Panc1 (cell line): Measurements from ENCODE around the gene SIVA1. TPM values are rescaled to one million over a fixed set of nuclear protein-coding genes. Genes with fewer than 3 reads are reported as not detected.

Experiments used
- ATAC-seq: fragments of 200-7000 bp; cut with Tn5 transposase; 2 replicates; pipeline ENCODE4 v1.9.1; 2020; ENCODE audit warnings: mild to moderate bottlenecking, moderate library complexity
- BruUV-seq: library from RNA; stranded (reverse); fragments of 400-500 nt; replicated peaks from 2 replicates; lab custom pipeline; 2021; lab: Mats Ljungman, UMichigan
- CTCF ChIA-PET: fragments of 300-600 bp; sonication (Branson Sonifier 250); formaldehyde crosslinking; loops from one replicate; lab custom pipeline; 2022; ENCODE audit warnings: antibody characterized with exemption; lab: Charles Lee
- POLR2A ChIA-PET: fragments of 300-600 bp; sonication (Branson Sonifier 250); formaldehyde crosslinking; loops from one replicate; lab custom pipeline; 2022; ENCODE audit warnings: antibody characterized with exemption; lab: Charles Lee
- DNase-seq: peaks from one replicate; pipeline ENCODE4 v3.0.0-alpha.2; 2010; ENCODE audit warnings: low read depth, low spot score
- H3K27ac ChIP-seq: 2 replicates; pipeline ENCODE4 v1.5.1; 2011; ENCODE audit warnings: mild to moderate bottlenecking, low read length, inconsistent platforms
- H3K27me3 ChIP-seq: fragments of 200-500 bp; sonication (Bioruptor generic); 2 replicates; pipeline ENCODE4 v1.6.0; 2014; ENCODE audit warnings: low read length, inconsistent platforms; ENCODE audit not compliant: control insufficient read depth, insufficient read depth
- H3K36me3 ChIP-seq: fragments of 200-500 bp; sonication (Bioruptor generic); 2 replicates; pipeline ENCODE4 v1.5.1; 2014; ENCODE audit warnings: inconsistent platforms, mild to moderate bottlenecking, low read length, moderate library complexity; ENCODE audit not compliant: control insufficient read depth, insufficient read depth
- H3K4me1 ChIP-seq: 2 replicates; pipeline ENCODE4 v1.5.1; 2011; ENCODE audit warnings: inconsistent platforms, mild to moderate bottlenecking, low read length, moderate library complexity; ENCODE audit not compliant: control insufficient read depth, insufficient read depth
- H3K4me3 ChIP-seq, 2 experiments: 2 replicates each; pipeline ENCODE4 v1.5.1; 2011 to 2012; ENCODE audit warnings: low read depth in 2 of 2, low read length in 2 of 2, mild to moderate bottlenecking in 2 of 2, inconsistent platforms in 1 of 2, moderate library complexity in 1 of 2
- H3K9me3 ChIP-seq: fragments of 200-500 bp; sonication (Bioruptor generic); 2 replicates; pipeline ENCODE4 v1.5.1; 2014; ENCODE audit warnings: low read depth, mild to moderate bottlenecking, inconsistent platforms, low read length, moderate library complexity; ENCODE audit not compliant: control insufficient read depth, insufficient read depth
- CTCF ChIP-seq: fragments of 450-650 bp; IDR thresholded peaks from 2 replicates; pipeline ENCODE4 v1.5.1; 2017; ENCODE audit warnings: mild to moderate bottlenecking
- POLR2AphosphoS5 ChIP-seq: IDR thresholded peaks from 2 replicates; pipeline ENCODE4 v1.6.1; 2012; ENCODE audit warnings: mild to moderate bottlenecking, low read depth, low read length, moderate library complexity
- SIN3A ChIP-seq: IDR thresholded peaks from 2 replicates; pipeline ENCODE4 v1.6.1; 2012; ENCODE audit warnings: low read depth, mild to moderate bottlenecking, low read length, moderate library complexity, borderline replicate concordance; ENCODE audit not compliant: insufficient read depth
- TCF7L2 ChIP-seq: IDR thresholded peaks from 2 replicates; pipeline ENCODE4 v1.6.1; 2011; ENCODE audit warnings: mild to moderate bottlenecking, low read depth, low read length, inconsistent platforms
- in situ Hi-C: cut with HindIII; loops from 2 replicates; pipeline ENCODE4 v1.10.0; 2016; ENCODE audit warnings: low sequenced_read_pairs, low pct_unique_long_range_greater_than_20kb
- intact Hi-C: fragments of 100-400 bp; cut with micrococcal nuclease; formaldehyde crosslinking; loops from one replicate; pipeline ENCODE4 v1.10.0; 2022; ENCODE audit not compliant: unreplicated experiment
- total RNA-seq: library from RNA; stranded (reverse); gene quantifications from one replicate; pipeline ENCODE4 v1.2.1, GENCODE V29; 2021; ENCODE audit not compliant: unreplicated experiment
- TF ChIP-seq, protein P1 (sequence below), 2 experiments: IDR thresholded peaks; 2 replicates each; pipeline ENCODE4 v1.6.1; 2011 to 2012; ENCODE audit warnings: low read depth in 2 of 2, control low read depth in 1 of 2, low read length in 1 of 2, mild to moderate bottlenecking in 1 of 2, moderate library complexity in 1 of 2; ENCODE audit not compliant: insufficient read depth in 1 of 2

Gene SIVA1
- total RNA-seq, 1 experiment from 2014 or later = 100 TPM

GRCh38 chr14:104735830-104736642 lies 16.9 kb upstream of the SIVA1 start:
- DNase-seq (no peak), ATAC-seq (no peak)
- H3K4me1 ChIP-seq = no peaks in the 10 kb centered on the region
- no TSS peak for BruUV-seq
- TF ChIP-seq, protein P1, sequence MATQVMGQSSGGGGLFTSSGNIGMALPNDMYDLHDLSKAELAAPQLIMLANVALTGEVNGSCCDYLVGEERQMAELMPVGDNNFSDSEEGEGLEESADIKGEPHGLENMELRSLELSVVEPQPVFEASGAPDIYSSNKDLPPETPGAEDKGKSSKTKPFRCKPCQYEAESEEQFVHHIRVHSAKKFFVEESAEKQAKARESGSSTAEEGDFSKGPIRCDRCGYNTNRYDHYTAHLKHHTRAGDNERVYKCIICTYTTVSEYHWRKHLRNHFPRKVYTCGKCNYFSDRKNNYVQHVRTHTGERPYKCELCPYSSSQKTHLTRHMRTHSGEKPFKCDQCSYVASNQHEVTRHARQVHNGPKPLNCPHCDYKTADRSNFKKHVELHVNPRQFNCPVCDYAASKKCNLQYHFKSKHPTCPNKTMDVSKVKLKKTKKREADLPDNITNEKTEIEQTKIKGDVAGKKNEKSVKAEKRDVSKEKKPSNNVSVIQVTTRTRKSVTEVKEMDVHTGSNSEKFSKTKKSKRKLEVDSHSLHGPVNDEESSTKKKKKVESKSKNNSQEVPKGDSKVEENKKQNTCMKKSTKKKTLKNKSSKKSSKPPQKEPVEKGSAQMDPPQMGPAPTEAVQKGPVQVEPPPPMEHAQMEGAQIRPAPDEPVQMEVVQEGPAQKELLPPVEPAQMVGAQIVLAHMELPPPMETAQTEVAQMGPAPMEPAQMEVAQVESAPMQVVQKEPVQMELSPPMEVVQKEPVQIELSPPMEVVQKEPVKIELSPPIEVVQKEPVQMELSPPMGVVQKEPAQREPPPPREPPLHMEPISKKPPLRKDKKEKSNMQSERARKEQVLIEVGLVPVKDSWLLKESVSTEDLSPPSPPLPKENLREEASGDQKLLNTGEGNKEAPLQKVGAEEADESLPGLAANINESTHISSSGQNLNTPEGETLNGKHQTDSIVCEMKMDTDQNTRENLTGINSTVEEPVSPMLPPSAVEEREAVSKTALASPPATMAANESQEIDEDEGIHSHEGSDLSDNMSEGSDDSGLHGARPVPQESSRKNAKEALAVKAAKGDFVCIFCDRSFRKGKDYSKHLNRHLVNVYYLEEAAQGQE (IDR thresholded peaks at IDR 0.05; ENCODE audit: insufficient read depth in 1 of 2, low read depth in 2 of 2, low read length in 1 of 2) = no peak
- no peak for TF ChIP-seq CTCF
- intact Hi-C loops = no loop called here
- no peaks in the 10 kb centered on the region for H3K36me3 ChIP-seq
- no peaks in the 10 kb centered on the region for H3K9me3 ChIP-seq
- CTCF ChIA-PET = no interaction called here
- H3K27ac ChIP-seq = no peak overlapping the region
- POLR2A ChIA-PET = no interaction called here
- in situ Hi-C loops = no loop called here
- no peak overlapping the region for H3K4me3 ChIP-seq
- no peaks in the 10 kb centered on the region for H3K27me3 ChIP-seq

GRCh38 chr14:104738375-104739019 lies 14.4 kb upstream of the SIVA1 start:
- in situ Hi-C loops = no loop called here
- Histone ChIP-seq H3K27ac (no peak overlapping the region), H3K4me3 (no peak overlapping the region), H3K27me3 (no peaks in the 10 kb centered on the region), H3K4me1 (no peaks in the 10 kb centered on the region), H3K36me3 (no peaks in the 10 kb centered on the region), H3K9me3 (no peaks in the 10 kb centered on the region)
- BruUV-seq = no TSS peak
- ChIA-PET CTCF (no interaction called here), POLR2A (interaction anchor here (0.6 kb wide), 1 partner anchor 232 kb away, joined by 3 read pairs; no protein-coding TSS in a partner anchor)
- DNase-seq (no peak), ATAC-seq (no peak)
- intact Hi-C loops = no loop called here
- TF ChIP-seq SIN3A (no peak), TCF7L2 (no peak), POLR2AphosphoS5 (no peak), CTCF (no peak)
- TF ChIP-seq, protein P1 (IDR thresholded peaks at IDR 0.05; ENCODE audit: insufficient read depth in 1 of 2, low read depth in 2 of 2, low read length in 1 of 2) = no peak
